Hippocampal formation (tissue), 2 donors: ENCODE results near the gene GHDC.
"Not testable (repeated sequence)": the region's sequence is repeated elsewhere in the genome, so short reads cannot be mapped to it uniquely, and the experiment has no call there.

Source experiments
- DNase-seq, 2 donors: peaks; one replicate each; lab custom pipeline; 2025; lab: John Stamatoyannopoulos, UW

GHDC gene

DNA sequence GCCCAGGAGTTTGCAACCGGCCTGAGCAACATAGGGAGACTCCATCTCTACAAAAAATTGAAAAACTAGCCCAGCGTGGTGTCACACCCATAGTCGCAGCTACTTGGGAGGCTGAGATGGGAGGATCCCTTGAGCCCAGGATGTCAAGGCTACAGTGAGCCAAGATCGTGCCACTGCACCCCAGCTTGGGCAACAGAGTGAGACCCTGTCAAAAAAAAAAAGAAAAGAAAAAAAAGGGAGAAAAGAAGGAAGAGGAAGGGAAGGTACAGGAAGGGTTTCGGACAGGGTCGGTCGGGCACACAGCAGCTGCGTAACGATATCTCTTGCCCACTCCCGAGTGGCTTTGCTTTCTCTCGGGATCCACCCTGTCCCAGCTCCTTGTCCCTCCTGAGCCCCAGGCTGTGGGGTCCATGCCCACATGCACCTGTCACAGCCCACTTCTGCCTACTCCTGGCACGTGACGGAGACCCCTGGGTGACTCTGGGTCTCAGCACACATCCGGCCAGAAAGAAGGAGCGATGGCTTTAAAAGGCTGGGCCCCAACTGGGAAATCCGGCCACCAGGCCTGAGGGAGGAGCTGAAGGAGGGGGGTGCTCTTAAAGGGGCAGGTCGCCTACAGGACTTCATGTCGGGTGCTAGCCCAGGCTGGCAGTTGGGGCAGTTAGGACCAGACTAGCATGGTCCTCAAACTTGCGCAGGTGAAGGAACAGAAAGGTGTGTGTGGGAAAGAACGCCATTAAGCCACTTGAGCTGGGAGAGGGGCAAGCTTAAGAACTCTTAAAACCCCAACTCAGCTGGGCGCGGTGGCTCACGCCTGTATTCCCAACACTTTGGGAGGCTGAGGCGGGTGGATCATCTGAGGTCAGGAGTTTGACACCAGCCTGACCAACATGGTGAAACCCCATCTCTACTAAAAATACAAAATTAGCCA lies at the start of gene GHDC:
Gene GHDC (minus strand): TSS at position 526 of the 931 bp plus-strand sequence. CDS start 913 bp downstream, outside the sequence.
- DNase-seq: peak; percentile 79 to 85

DNA sequence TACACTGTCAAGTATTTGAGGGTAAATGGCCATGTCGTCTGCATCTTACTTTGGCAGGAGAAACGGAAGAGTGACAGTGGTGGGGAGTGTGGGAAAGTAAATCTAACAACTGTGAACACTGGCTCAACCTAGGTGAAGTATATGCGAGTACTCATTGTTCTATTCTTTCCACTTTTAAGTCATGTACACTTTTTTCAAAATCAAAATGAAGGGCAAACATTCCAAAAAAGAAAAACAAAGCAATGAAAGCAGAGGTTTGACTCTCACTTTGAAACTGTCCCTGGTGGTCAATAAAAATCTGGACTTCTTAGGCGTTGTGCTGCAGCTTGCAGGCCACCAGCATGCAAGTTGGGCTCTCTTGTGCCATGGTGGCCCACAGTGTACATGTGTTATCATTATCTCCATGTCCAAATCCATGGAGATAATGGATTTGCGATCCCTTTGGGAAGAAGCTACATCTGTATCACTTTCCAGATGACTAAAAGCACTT lies 49.2 kb upstream of the GHDC start:
- DNase-seq: no peak

GRCh38 chr17:42241871-42242270 lies 47.6 kb upstream of the GHDC start:
- no peak for DNase-seq

GRCh38 chr17:42240863-42241262 lies 46.6 kb upstream of the GHDC start:
- DNase-seq: not testable (repeated sequence)

GRCh38 chr17:42240201-42240600 lies 45.9 kb upstream of the GHDC start:
- no peak for DNase-seq

- DNase-seq: not testable (repeated sequence)
These were observed 45.3 kb upstream of the GHDC start for GRCh38 chr17:42239576-42239975.

DNA sequence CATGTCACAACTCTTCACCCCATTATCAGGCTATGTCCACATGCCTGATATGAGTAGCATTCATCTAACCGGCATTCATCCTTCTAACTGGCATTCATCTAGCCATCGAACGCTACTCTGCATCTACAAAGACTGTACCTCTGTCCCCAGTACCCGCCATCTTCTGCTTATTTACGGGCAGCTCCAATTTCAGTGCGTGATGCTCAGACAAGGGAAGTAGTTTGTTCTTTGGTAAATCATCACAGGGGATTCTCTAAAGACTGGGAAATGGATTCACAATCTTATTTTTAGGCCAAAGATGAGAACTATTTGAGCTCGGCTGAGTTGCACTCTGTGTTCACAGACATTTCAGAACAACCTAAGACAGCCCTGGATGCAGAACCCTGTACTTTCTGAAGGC lies 42.5 kb upstream of the GHDC start:
- no peak for DNase-seq

DNA sequence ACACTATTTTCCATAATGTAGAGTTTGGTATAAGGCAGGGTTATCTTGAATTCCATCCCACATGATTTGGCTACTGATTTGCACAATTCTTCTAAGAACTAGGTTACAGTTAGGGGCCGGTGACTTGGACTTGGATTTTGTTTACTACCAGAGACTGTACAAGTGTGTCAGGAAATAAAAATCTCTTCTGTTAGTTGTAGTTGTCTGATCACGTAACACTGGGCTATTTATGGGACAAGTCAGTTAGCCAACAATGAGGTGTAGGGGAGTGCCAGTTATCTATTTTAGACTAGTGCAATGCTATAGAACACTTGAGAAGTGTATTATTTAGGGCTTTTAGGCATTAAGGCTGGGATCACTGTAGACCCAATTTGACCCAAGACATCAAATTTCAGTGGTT lies 39.7 kb upstream of the GHDC start:
- no peak for DNase-seq

DNA sequence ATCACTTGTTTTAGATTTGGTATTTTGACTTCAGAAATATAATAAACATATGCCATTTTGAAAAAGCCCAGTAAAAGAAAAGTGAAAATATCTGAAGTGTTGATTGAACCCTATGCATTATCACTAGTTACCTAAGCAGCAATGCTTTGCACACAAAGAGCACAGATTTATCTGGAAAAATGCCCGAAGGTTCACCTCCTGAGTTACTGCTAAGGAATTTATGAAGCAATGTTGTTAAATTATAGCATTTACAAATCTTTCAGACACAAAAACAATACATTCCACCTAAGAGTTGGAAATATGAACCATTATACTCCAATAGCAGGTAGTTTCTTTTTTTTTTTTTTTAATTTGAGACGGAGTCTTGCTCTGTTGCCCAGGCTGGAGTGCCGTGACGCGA lies 38.9 kb upstream of the GHDC start:
- no peak for DNase-seq

DNA sequence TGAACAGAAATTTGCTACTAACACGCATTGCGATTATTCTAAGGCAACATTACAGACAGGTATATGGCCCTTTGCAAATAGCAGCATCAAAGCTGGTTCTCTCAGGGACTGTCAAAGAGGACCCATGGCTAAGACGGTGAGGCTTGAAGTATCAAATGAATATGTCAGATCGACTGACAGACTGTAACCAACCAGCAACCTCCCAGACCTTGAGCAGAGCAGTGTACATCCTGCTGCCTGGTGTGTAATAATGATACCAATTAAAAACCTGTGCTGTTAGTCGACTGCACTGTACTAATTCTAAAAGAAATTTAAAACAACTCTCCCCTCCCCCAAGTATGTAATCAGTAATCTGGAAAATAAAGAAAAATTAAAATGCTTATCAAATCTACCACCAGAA lies 35.9 kb upstream of the GHDC start:
- no peak for DNase-seq

- no peak for DNase-seq
These were observed 33.8 kb upstream of the GHDC start for GRCh38 chr17:42227849-42228700.

GRCh38 chr17:42225646-42226045 lies 31.4 kb upstream of the GHDC start:
- DNase-seq: no peak

DNA sequence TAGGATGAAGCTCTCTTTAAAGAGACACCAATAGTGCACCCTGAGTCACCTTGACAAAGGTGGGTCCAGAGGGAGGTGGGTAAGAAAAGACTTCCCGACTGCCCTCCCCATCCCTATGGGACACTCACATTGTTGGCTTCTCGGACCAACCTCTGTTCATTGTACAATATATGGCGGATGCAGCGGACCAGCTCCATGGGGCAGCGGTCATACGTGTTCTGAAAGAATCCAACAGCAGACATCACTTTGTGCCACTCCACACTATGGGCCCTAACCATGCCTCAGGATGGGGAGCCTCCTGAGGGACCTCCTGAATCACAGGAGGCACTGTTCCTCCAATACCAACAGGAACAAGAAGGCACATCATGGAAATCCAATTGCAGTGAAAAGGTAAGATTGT lies 30.4 kb upstream of the GHDC start:
- DNase-seq: no peak

DNA sequence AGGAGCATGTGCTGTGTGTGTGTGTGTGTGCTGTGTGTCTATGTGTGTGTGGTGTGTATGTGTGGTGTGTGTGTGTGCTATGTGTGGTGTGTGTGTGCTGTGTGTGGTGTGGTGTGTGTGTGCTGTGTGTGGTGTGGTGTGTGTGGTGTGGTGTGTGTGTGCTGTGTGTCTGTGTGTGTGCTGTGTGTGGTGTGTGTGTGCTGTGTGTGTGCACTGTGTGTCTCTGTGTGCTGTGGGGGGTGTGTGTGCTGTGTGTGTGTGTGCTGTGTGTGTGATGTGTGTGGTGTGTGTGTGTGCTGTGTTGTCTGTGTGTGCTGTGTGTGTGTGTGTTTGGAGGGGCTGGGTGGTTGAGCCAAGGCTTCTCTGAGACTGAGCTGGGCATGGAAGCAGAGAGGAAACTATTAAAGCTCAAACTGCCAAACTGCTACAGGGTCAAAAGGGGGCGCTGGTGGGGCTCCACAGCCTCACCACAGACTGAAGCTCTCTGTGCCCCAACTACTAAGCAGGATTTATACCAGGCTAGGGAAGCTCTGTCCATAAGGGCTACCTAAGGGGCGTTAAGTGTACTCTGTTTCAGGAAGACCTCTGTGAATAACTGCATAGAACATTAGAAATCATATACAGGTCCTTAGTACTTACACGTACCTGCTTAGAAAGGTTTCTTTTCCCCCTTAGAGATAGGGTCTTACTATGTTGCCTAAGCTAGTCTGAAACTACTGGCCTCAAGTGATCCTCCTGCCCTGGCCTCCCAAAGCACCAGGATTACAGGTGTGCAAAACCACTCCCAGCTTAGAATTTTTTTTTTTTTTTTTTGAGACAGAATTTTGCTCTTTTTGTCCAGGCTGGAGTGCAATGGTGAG lies 27.8 kb upstream of the GHDC start:
- DNase-seq: peak; percentile 3 to 59

DNA sequence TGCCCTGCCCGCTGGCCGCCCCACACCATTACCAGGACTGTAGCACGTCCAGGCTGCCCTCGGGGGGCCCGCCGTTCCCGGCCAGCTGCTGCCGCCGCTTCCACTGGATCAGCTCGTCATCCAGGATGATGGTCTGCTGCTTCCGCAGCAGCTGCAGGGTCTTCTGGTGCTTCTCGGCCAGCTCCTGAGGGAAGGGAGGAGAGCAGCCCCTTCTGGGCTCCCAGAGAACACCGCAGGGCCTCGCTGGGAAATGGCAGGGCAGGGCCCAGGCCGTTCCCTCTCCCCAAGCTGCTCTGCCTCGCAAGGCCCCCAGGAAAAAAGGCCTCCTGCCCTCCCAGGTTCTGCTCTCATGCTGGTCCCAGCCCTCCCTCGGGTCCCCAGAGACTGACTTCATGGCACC lies 25.0 kb upstream of the GHDC start:
- not testable (repeated sequence) for DNase-seq

DNA sequence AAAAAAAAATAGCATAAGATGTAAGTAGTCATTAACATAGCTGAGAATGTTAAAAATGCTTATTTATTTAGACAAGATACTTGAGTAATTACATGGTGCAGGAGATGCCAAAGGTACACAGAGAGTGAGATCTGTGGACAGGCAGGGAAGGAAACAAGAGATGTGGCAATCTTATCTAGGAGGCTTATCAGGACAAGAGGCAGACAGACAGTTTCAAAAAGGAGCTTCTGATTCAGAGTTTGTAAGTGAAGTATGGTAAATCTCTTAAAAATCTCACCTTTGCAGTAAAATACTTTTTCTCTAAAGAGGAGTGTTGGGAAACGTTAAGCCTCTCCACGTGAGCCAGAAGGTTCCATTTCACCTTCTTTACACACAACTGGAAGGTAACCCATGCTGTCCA lies 19.9 kb upstream of the GHDC start:
- no peak for DNase-seq

DNA sequence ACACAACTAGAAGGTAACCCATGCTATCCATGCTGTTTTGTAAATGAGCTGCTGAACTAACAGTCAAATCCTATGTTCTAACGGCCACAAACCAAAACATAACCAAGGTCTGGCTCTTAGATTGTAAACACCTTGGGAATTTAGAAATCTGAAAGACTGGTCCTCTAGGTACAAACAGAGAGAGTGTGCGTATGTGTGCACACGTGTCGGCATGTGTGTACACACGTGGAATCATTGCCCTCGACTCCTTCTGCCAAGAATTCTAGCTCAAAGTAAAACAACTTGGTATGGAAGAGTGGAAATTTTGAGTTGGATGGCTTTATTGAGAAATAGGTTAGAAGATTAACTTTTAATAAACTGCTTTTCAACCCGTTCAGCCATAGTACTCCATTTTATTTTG lies 18.1 kb upstream of the GHDC start:
- no peak for DNase-seq

- DNase-seq: peak; percentile 52 to 73
These were observed 17.6 kb upstream of the GHDC start for GRCh38 chr17:42211921-42212341.

GRCh38 chr17:42210046-42210445 lies 15.8 kb upstream of the GHDC start:
- no peak for DNase-seq

DNA sequence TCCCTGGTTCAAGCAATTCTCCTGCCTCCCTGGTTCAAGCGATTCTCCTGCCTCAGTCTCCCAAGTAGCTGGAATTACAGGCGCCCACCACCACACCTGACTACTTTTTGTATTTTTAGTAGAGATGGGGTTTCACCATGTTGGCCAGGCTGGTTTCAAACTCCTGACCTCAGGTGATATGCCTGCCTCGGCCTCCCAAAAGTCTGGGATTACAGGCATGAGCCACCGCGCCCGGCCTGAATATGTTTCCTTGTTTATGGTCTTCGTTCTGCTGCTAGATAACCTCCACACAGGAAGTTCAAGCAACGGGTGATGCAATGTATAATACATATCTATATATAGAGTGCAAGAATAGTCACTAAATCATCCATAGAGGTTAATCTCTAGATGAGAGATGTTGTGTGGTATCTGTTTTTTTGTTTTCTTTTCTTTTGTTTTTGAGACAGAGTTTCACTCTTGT lies 11.9 kb upstream of the GHDC start:
- not testable (repeated sequence) for DNase-seq

DNA sequence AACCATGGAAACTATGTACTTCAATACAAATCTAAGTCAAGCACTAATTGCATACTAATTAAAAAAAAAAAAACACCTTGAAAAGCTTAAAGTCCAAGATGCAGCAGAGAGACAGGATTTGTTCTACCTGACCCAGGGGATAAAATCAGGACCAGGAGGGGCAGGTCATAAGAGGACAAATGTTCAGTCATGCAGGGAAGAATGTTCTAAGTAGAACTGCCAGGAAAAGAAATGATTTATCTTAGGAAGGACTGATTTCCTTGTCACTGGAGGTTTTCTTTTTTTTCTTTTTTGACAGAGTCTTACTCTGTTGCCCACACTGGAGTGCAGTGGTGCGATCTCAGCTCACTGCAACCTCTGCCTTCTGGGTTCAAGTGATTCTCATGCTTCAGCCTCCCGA lies 9.1 kb upstream of the GHDC start:
- DNase-seq: no peak

DNA sequence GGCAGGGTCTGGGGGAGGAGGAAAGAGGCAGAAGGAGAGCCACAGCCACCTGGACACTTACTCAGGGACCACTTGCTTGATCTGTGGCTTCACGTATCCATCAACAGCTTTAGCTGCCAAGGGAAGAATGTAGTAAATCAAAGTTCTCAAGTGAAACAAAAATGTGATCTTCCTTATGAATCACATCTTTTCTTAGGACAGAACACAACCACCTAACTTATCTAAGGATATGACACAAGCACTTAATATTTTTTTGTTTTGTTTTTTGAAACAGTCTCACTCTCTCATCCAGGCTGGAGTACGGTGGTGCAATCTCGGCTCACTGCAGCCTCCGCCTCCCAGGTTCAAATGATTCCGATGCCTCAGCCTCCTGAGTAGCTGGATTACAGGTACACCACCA lies 8.4 kb upstream of the GHDC start:
- DNase-seq: no peak
